HG03575 (cell line): ENCODE data around the gene PLCB1.
"Not testable (repeated sequence)": the region's sequence is repeated elsewhere in the genome, so short reads cannot be mapped to it uniquely, and the experiment has no call there.

Source experiments
- ATAC-seq: cut with Tn5 transposase; IDR thresholded peaks from one replicate; pipeline ENCODE4 v1.9.1; 2021; ENCODE audit not compliant: unreplicated experiment, insufficient number of reproducible peaks, low FRiP score; ENCODE audit errors: extremely low read depth

Gene PLCB1

DNA sequence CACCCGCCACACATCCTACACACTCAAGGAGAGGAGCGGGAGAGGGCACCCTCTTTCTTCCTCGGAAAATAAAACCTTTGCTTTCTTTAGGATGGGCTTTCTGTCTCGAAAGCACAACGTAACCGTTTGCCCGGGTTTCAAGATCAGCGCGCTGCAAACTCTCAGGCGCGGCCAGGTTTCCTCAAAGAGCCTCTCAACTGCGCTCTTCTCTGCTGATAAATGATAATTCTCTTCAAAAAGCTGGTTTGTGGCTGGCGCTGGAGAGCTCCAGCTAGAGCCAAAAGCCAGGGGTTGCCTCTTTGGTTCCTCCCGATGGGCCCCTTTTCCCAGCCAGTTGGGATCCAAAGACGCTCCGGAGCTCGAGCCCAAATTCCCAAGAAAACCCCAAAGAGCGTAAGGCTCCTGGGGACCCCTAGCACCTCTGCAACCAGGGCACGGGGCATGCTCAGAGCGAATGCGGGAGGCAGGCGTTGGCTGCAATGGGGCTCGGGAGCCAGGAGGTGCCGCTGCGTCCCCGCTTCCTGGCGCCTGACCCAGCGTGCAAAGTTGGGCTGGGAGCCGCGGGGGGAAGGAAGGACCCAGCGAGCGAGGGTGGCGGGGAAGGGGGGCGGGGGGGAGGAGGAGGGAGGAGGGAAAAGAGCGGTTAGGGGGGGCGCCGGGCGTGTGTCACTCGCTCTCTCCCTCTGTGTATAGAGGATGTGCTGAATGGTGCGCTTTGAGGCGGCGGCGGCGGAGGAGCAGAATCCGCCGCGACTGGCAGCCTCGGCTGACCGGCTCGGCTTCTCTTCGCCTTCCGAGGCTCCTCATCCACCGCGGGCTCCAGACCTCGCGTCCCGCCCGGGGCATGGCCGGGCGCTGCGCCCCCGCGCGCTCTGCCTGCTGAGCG lies at the start of gene PLCB1:
Gene PLCB1 (plus strand): TSS at position 669 of the 886 bp plus-strand sequence. CDS start 386 bp downstream, outside the sequence.
- ATAC-seq: no peak

- no peak for ATAC-seq
Measured at GRCh38 chr20:8082989-8083388, 49.1 kb upstream of the PLCB1 start.

GRCh38 chr20:8089668-8090067 lies 42.4 kb upstream of the PLCB1 start:
- no peak for ATAC-seq

DNA sequence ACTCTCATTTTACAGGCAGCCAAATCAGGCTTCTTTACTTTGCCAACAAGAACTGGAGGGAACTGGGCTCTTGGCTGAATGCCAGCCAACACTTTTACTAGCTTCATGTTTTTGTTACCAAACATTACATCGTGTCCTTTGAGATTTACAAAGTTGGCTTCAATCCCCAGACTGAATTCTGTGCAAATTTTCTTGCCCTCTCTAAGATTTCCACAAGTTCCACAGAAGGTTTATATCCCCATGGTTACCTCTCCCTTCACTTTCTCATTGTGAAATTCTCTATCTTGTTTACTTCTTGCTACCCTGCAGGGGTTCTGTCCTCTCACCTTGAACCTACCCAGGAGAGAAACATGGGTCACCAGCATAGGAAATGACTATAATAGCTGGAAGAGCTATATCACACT lies 37.6 kb upstream of the PLCB1 start:
- no peak for ATAC-seq

GRCh38 chr20:8094850-8095249 lies 37.2 kb upstream of the PLCB1 start:
- ATAC-seq: no peak

DNA sequence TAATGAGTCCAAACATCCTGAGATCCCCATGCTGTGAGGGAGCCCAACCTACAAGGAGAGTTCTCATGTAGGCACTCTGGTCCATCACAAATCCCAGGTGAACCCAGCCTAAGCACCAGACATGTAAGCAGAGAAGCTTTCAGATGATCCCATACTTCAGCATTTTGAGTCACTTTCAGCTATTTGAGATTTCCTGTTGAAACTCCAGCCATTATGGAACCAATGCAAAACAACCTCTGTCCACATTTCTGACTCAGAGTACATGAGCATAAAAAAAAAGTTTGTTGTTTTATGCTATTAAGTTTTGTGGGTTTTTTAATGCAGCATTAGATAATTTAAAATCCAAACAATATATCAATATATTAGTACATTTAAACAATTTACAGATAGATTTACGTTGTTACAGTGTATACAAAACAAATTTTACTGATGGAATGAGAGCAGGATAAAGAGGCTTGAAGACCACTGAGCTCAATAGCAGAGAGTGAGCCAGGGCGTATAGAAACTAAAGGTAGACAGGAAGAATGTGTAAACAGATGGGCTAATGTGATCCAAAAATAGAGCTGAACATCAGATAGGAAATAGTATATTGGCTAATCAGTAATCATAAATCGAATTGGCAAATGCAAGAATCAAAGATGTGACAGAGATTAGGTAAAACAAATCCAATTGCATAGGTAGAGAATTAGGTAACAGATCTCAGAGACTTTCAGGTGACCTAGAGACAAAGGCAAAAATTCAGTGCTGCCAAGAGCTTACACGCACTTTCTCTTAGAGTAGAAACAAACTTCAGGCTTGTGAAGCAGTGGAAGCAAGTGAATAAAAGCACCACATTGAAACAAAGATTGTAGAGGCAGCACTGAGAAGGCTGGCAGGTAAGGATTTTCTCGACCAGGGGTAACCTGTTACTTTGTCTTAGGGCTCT lies 36.2 kb upstream of the PLCB1 start:
- ATAC-seq: no peak

DNA sequence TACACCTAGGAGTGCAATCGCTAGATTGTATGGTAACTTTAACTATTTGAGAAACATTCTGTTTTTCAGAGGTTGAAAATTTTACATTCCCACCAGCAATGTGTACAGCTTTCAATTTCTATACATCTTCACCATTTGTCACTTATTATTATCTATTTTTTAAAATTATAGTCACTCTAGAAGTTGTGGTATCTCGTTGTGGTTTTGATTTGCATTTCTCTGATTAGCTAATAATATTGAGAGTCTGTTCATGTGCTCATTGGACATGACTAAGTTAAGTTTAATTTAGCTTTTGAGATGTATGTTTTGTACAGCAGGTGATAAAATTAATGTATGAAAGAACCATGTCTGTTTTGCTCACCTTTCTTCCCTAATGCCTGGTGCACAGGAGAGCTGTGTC lies 34.8 kb upstream of the PLCB1 start:
- ATAC-seq: no peak

DNA sequence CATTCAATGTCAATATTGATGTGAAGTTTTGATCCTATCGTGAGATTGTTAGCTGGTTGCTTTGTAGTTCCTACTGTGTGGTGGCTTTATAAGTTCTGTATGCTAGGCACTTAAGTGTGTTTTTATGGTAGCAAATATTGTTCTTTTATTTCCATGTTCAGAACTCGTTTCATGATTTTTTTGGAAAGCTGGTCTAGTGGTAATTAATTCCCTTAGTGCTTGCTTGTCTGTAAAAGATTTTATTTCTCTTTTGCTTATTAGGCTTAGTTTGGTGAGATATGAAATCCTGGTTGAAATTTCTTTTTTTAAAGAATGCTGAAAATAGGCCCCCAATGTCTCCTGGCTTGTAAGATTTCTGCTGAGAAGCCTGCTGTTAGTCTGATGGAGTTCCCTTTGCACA lies 27.8 kb upstream of the PLCB1 start:
- no peak for ATAC-seq

DNA sequence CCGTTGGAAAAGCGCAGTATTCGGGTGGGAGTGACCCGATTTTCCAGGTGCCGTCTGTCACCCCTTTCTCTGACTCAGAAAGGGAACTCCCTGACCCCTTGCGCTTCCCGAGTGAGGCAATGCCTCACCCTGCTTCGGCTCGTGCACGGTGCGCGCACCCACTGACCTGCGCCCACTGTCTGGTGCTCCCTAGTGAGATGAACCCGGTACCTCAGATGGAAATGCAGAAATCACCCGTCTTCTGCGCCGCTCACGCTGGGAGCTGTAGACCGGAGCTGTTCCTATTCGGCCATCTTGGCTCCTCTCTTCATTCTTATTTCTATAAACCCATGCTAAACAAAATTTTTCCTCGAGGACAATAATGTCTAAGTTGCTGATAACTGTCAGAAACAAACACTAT lies 17.5 kb upstream of the PLCB1 start:
- ATAC-seq: not testable (repeated sequence)

GRCh38 chr20:8115436-8115835 lies 16.6 kb upstream of the PLCB1 start:
- no peak for ATAC-seq

DNA sequence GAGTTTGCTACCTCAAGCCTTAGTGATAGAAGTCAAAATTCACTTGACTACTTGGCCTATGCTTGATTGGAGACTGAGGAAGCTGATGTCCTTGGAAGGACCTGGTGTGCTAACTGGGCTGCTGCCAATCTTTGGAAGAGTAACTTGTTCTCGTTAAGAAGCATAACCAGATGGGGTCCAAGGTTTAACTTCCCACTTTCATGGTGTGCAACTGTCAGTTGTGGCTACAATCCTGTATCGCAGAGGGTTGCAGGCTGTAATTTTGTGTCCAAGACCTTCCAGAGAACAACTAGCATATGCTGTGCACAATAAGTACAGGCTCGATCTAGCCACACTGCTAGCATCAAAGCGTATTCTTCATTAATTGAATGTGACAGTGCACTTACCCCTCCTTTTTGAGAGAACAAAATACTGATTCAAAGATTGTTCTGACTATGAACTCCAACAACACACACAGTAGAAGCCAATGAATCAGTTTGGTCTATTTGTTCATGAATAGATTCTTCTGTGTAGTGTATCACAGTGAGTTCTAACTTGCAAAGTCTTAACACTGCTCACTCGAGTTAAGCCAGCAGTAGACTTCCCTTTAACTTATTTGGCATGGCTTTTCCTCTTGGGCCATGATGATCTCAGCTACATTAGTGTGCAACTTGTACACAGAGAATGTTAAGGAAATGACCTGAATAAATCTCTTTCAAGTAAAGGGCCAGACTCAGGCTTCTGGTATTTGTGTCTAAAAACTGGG lies 15.8 kb upstream of the PLCB1 start:
- ATAC-seq: no peak

DNA sequence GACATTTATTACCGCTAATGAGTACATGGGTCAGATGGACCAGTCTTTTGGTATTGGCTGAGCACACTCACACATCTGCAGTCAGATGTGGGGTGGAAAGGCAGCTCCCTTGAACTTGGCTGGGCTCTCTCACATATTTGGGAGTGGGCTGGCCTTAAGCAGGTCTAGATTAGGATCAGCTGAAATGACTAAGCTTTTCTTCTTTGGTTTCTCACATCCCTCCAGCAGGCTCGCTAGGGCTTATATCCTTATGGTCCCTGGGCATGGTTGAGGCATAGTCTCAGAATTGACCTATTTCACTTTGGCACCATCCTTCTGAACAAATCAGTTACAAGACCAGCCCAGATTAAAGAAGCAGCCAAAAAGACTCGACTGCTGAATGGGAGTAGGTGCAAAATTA lies 14.4 kb upstream of the PLCB1 start:
- ATAC-seq: no peak

DNA sequence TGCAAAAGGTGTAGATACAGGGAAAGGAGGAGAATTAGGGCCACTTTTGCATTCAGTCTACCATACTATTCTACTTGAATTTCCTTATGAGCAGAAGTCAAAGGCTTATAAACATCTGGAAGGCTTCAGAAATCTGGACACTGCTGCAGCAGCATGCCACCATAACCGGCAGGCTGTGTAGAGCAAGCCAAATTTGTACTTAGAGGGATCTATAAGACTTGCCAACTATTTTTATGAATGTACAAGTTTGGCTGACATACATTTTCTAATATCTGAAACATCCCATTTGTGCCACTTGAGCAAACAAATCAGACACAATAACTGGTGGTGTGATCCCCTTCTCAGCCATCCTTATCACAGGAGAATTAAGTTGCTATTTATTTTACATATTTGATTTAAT lies 14.0 kb upstream of the PLCB1 start:
- ATAC-seq: no peak

DNA sequence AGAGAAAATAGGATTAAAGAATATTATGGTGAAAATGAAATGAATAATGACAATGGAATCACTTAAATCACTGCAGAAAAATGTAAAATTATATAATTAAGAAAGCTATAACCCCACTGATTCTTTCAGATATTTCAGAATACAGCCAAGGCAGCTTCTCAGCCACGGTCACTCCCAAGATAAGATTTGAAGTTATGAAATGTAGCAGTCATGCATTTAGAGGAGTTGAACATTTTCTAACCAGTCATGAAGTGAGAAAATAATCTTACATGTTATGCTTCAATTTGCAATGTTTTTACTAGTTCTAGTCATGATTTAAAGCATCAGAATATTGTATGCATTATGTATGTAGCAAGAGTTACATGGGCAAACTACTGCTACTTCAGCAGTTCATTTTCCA lies 13.3 kb upstream of the PLCB1 start:
- ATAC-seq: no peak

- ATAC-seq: no peak
Measured at GRCh38 chr20:8121666-8122065, 10.4 kb upstream of the PLCB1 start.

- no peak for ATAC-seq
Measured at GRCh38 chr20:8124639-8125038, 7.4 kb upstream of the PLCB1 start.

- ATAC-seq: no peak
Measured at GRCh38 chr20:8126181-8126580, 5.9 kb upstream of the PLCB1 start.

- no peak for ATAC-seq
Measured at GRCh38 chr20:8126841-8127378, 5.2 kb upstream of the PLCB1 start.
